HepG2 (cell line): ENCODE results near the gene GPR137. TPM values are rescaled to one million over a fixed set of nuclear protein-coding genes. Genes with fewer than 3 reads are reported as not detected.

Source experiments
- ARID2 ChIP-seq: sonication (generic); formaldehyde crosslinking; IDR thresholded peaks from 2 replicates; pipeline ENCODE4 v1.8.1; 2022; ENCODE audit warnings: mild to moderate bottlenecking, missing genetic modification reagents, borderline replicate concordance
- ATF7-NPFF ChIP-seq: sonication (generic); formaldehyde crosslinking; IDR thresholded peaks from 2 replicates; pipeline ENCODE4 v1.8.1; 2023; ENCODE audit warnings: mild to moderate bottlenecking, low read depth, missing genetic modification reagents, moderate library complexity
- DZIP1 ChIP-seq: sonication (generic); formaldehyde crosslinking; IDR thresholded peaks from 2 replicates; pipeline ENCODE4 v1.5.0; 2020; ENCODE audit warnings: mild to moderate bottlenecking, missing genetic modification reagents
- ELK4 ChIP-seq: sonication (generic); formaldehyde crosslinking; IDR thresholded peaks from 2 replicates; pipeline ENCODE4 v1.9.0; 2021; ENCODE audit warnings: missing genetic modification reagents, borderline replicate concordance
- MATR3 ChIP-seq: sonication (generic); formaldehyde crosslinking; IDR thresholded peaks from 2 replicates; pipeline ENCODE4 v1.4.0; 2020; ENCODE audit warnings: missing genetic modification reagents
- NAIF1 ChIP-seq: sonication (generic); formaldehyde crosslinking; IDR thresholded peaks from 2 replicates; pipeline ENCODE4 v1.5.0; 2020; ENCODE audit warnings: mild to moderate bottlenecking, missing genetic modification reagents, borderline replicate concordance
- ZMYM4 ChIP-seq: sonication (generic); formaldehyde crosslinking; IDR thresholded peaks from 2 replicates; pipeline ENCODE4 v1.8.1; 2023; ENCODE audit warnings: mild to moderate bottlenecking, missing genetic modification reagents
- ZNF549 ChIP-seq: sonication (generic); formaldehyde crosslinking; IDR thresholded peaks from 2 replicates; pipeline ENCODE4 v1.5.0; 2020; ENCODE audit warnings: missing genetic modification reagents
- ZNF850 ChIP-seq: sonication (generic); formaldehyde crosslinking; conservative IDR thresholded peaks from 2 replicates; pipeline ENCODE4 v1.9.0; 2021; ENCODE audit warnings: mild to moderate bottlenecking, missing genetic modification reagents
- polyA plus RNA-seq, 8 experiments: library from polyadenylated mRNA; depleted of rRNA in 3 of 8; stranded (reverse) in 7 of 8; unstranded in 1 of 8; fragments of >200 nt; fragmentation: Illumina TruSeq in 4 of 8; extraction: Trizol in 4 of 8; gene quantifications; 2 replicates each; pipeline versions ENCODE4 v1.2.1 to v1.2.3, GENCODE V29; 2011 to 2016; ENCODE audit warnings: low read depth in 4 of 8, missing spikeins in 1 of 8, mixed read lengths in 1 of 8; ENCODE audit not compliant: insufficient read depth in 1 of 8
- total RNA-seq, 5 experiments: library from RNA; depleted of rRNA; stranded (reverse); fragments of >200 nt; fragmentation: Illumina TruSeq; extraction: Trizol; gene quantifications; 2 replicates each; pipeline ENCODE4 v1.2.3, GENCODE V29; 2016; ENCODE audit warnings: low read depth in 1 of 5
- TF ChIP-seq, protein P1 (sequence below): sonication (generic); formaldehyde crosslinking; IDR thresholded peaks from 2 replicates; pipeline ENCODE4 v1.4.0; 2020; ENCODE audit warnings: missing genetic modification reagents, borderline replicate concordance
- TF ChIP-seq, protein P2 (sequence below): sonication (generic); formaldehyde crosslinking; IDR thresholded peaks from 2 replicates; pipeline ENCODE4 v1.5.0; 2020; ENCODE audit warnings: mild to moderate bottlenecking, missing genetic modification reagents
- TF ChIP-seq, protein P3 (sequence below): sonication (generic); formaldehyde crosslinking; IDR thresholded peaks from 2 replicates; pipeline ENCODE4 v1.5.0; 2020; ENCODE audit warnings: missing genetic modification reagents
- TF ChIP-seq, protein P4 (sequence below): sonication (generic); formaldehyde crosslinking; IDR thresholded peaks from 2 replicates; pipeline ENCODE4 v1.4.0; 2020; ENCODE audit warnings: missing genetic modification reagents, borderline replicate concordance

Gene GPR137
- total and polyA plus RNA-seq, 2 of the 13 experiments (the other 11 are each of a cell fraction or from before 2014, with no cell fraction given), result 8.5 to 13.2 TPM

DNA sequence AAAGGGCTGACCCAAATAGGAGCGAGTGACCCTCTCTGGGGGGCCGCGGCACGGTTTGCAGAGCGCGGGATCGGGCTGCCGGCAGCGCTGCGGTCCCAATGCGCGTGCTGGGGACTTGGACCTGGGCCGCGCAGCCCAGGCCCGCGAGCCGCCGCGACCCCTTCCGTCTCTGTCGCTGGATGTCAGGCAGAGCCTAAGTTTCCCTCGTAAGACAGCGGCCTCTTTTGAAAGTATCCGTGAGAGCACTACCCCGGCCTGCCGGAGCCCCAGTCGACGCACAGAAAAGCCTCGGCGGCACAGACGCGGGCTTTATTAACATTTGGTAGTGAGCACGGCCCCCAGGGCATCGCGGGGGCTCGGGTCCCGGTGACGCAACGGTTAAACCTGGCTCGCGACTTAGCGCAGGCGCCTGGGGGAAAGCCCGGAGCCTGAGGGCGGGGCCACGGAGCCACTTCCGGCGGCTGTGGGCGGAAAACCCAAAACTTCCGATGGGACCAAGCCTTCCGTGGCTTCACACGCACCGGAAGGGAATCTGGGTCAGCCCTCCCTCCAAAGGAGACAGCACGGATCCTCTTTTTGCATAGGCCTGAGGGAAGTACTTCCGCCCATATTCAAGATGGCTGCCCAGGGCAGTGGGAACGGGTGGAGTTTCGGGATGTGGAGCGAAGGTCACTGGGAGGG is 16.0 kb upstream of the GPR137 start (continued):
- TF ChIP-seq ELK4 (CRISPR knock-in tag), result no peak; the same call in 1 of the 2 replicates
- TF ChIP-seq NAIF1, result peak; percentile 100
- TF ChIP-seq DZIP1, result no peak
- no peak for TF ChIP-seq ZNF850 (CRISPR knock-in tag)
- TF ChIP-seq, protein P1, sequence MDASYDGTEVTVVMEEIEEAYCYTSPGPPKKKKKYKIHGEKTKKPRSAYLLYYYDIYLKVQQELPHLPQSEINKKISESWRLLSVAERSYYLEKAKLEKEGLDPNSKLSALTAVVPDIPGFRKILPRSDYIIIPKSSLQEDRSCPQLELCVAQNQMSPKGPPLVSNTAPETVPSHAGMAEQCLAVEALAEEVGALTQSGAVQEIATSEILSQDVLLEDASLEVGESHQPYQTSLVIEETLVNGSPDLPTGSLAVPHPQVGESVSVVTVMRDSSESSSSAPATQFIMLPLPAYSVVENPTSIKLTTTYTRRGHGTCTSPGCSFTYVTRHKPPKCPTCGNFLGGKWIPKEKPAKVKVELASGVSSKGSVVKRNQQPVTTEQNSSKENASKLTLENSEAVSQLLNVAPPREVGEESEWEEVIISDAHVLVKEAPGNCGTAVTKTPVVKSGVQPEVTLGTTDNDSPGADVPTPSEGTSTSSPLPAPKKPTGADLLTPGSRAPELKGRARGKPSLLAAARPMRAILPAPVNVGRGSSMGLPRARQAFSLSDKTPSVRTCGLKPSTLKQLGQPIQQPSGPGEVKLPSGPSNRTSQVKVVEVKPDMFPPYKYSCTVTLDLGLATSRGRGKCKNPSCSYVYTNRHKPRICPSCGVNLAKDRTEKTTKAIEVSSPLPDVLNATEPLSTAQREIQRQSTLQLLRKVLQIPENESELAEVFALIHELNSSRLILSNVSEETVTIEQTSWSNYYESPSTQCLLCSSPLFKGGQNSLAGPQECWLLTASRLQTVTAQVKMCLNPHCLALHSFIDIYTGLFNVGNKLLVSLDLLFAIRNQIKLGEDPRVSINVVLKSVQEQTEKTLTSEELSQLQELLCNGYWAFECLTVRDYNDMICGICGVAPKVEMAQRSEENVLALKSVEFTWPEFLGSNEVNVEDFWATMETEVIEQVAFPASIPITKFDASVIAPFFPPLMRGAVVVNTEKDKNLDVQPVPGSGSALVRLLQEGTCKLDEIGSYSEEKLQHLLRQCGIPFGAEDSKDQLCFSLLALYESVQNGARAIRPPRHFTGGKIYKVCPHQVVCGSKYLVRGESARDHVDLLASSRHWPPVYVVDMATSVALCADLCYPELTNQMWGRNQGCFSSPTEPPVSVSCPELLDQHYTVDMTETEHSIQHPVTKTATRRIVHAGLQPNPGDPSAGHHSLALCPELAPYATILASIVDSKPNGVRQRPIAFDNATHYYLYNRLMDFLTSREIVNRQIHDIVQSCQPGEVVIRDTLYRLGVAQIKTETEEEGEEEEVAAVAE, result peak; percentile 73; the same call in 1 of the 2 replicates
- TF ChIP-seq, protein P2, sequence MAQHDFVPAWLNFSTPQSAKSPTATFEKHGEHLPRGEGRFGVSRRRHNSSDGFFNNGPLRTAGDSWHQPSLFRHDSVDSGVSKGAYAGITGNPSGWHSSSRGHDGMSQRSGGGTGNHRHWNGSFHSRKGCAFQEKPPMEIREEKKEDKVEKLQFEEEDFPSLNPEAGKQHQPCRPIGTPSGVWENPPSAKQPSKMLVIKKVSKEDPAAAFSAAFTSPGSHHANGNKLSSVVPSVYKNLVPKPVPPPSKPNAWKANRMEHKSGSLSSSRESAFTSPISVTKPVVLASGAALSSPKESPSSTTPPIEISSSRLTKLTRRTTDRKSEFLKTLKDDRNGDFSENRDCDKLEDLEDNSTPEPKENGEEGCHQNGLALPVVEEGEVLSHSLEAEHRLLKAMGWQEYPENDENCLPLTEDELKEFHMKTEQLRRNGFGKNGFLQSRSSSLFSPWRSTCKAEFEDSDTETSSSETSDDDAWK (CRISPR knock-in tag), result no peak
- peak; percentile 29; the same call in 1 of the 2 replicates for TF ChIP-seq ZMYM4
- TF ChIP-seq ZNF549, result no peak
- no peak for TF ChIP-seq ARID2
- TF ChIP-seq, protein P3, sequence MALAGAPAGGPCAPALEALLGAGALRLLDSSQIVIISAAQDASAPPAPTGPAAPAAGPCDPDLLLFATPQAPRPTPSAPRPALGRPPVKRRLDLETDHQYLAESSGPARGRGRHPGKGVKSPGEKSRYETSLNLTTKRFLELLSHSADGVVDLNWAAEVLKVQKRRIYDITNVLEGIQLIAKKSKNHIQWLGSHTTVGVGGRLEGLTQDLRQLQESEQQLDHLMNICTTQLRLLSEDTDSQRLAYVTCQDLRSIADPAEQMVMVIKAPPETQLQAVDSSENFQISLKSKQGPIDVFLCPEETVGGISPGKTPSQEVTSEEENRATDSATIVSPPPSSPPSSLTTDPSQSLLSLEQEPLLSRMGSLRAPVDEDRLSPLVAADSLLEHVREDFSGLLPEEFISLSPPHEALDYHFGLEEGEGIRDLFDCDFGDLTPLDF (CRISPR knock-in tag), result 0 out of 2 replicates have a peak, but pooled peaks have one; percentile 40
- no peak for TF ChIP-seq MATR3 (CRISPR knock-in tag)
- peak; percentile 42; the same call in 1 of the 2 replicates for TF ChIP-seq ATF7-NPFF
- TF ChIP-seq, protein P4, sequence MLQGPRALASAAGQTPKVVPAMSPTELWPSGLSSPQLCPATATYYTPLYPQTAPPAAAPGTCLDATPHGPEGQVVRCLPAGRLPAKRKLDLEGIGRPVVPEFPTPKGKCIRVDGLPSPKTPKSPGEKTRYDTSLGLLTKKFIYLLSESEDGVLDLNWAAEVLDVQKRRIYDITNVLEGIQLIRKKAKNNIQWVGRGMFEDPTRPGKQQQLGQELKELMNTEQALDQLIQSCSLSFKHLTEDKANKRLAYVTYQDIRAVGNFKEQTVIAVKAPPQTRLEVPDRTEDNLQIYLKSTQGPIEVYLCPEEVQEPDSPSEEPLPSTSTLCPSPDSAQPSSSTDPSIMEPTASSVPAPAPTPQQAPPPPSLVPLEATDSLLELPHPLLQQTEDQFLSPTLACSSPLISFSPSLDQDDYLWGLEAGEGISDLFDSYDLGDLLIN (CRISPR knock-in tag), result no peak
